ENCODE data around the gene UTS2B.

Gene UTS2B

GRCh38 chr3:191302451-191302850 is 27.9 kb downstream of the UTS2B start:
- Histone ChIP-seq H3K9me3 (ENCODE audit: control insufficient read depth, insufficient read depth, low read depth, low read length) (no peaks in the 10 kb centered on the region), H3K4me1 (ENCODE audit: control insufficient read depth, insufficient read depth, low read length) (peaks cover 8% of the 10 kb centered on the region; the same call in 1 of the 2 replicates), H3K36me3 (ENCODE audit: control insufficient read depth in 2 of 2, insufficient read depth in 1 of 2, low read length in 2 of 2) (no peaks in the 10 kb centered on the region), H3K27ac (ENCODE audit: extremely low read depth, low read depth, low read length) (no peak overlapping the region), H3K4me3 (ENCODE audit: low read depth, low read length) (no peak overlapping the region)
- ChIA-PET POLR2A (no interaction called here), CTCF (no interaction called here)
- TF ChIP-seq PRDM6 (tag by site-specific recombination; IDR thresholded peaks at IDR 0.05): peak; percentile 89
- peak; percentile 66; the same call in 1 of the 2 replicates for TF ChIP-seq TCF7L2 (IDR thresholded peaks at IDR 0.05; ENCODE audit: borderline replicate concordance, low read depth, low read length)
- no peak for TF ChIP-seq ZNF707 (tag by site-specific recombination; IDR thresholded peaks at IDR 0.05)
- no peak for TF ChIP-seq ZNF114 (tag by site-specific recombination; IDR thresholded peaks at IDR 0.05)
- 0 out of 2 replicates have a peak, but pooled peaks have one; percentile 14 for TF ChIP-seq ZBTB8A (tag by site-specific recombination; IDR thresholded peaks at IDR 0.05)
- peak; percentile 87 for TF ChIP-seq PRDM4 (tag by site-specific recombination; IDR thresholded peaks at IDR 0.05)
- TF ChIP-seq FEZF1 (tag by site-specific recombination; IDR thresholded peaks at IDR 0.05): peak; percentile 65; the same call in 1 of the 2 replicates
- TF ChIP-seq SCRT1 (tag by site-specific recombination; IDR thresholded peaks at IDR 0.05; ENCODE audit: borderline replicate concordance): peak; percentile 46; the same call in 1 of the 2 replicates
- TF ChIP-seq ZNF830 (tag by site-specific recombination; IDR thresholded peaks at IDR 0.05; ENCODE audit: low read depth): no peak
- peak; percentile 63; the same call in 1 of the 2 replicates for TF ChIP-seq ZNF843 (tag by site-specific recombination; IDR thresholded peaks at IDR 0.05)

- CTCF ChIA-PET: no interaction called here
- H3K36me3 ChIP-seq (ENCODE audit: control insufficient read depth in 2 of 2, insufficient read depth in 1 of 2, low read length in 2 of 2): no peaks in the 10 kb centered on the region
- TF ChIP-seq ZNF426 (tag by site-specific recombination; IDR thresholded peaks at IDR 0.05): no peak
- TF ChIP-seq ATF2 (tag by site-specific recombination; IDR thresholded peaks at IDR 0.05; ENCODE audit: low read depth): peak; percentile 48; the same call in 1 of the 2 replicates
- TF ChIP-seq GLIS1 (tag by site-specific recombination; IDR thresholded peaks at IDR 0.05): no peak
- no peak for TF ChIP-seq ZNF248 (tag by site-specific recombination; IDR thresholded peaks at IDR 0.05)
- no peak overlapping the region for H3K4me3 ChIP-seq (ENCODE audit: low read depth, low read length)
- no peaks in the 10 kb centered on the region for H3K9me3 ChIP-seq (ENCODE audit: control insufficient read depth, insufficient read depth, low read depth, low read length)
- H3K27ac ChIP-seq (ENCODE audit: extremely low read depth, low read depth, low read length): no peak overlapping the region
- peaks cover 8% of the 10 kb centered on the region; the same call in 1 of the 2 replicates for H3K4me1 ChIP-seq (ENCODE audit: control insufficient read depth, insufficient read depth, low read length)
- POLR2A ChIA-PET: no interaction called here
Observed at GRCh38 chr3:191301782-191302411, 28.4 kb downstream of the UTS2B start.

- CTCF ChIA-PET: interaction anchor here (0.7 kb wide), 1 partner anchor 15 kb away, joined by 4 read pairs; no protein-coding TSS in a partner anchor
- no peak overlapping the region for H3K4me3 ChIP-seq (ENCODE audit: low read depth, low read length)
- H3K4me1 ChIP-seq (ENCODE audit: control insufficient read depth, insufficient read depth, low read length): peaks cover 8% of the 10 kb centered on the region; the same call in 1 of the 2 replicates
- no peak overlapping the region for H3K27ac ChIP-seq (ENCODE audit: extremely low read depth, low read depth, low read length)
- TF ChIP-seq ZNF791 (tag by site-specific recombination; IDR thresholded peaks at IDR 0.05) (no peak), ZNF157 (tag by site-specific recombination; IDR thresholded peaks at IDR 0.05) (no peak), ZNF792 (tag by site-specific recombination; IDR thresholded peaks at IDR 0.05) (no peak), ZNF639 (tag by site-specific recombination; IDR thresholded peaks at IDR 0.05) (no peak), CTCF (tag by site-specific recombination; IDR thresholded peaks at IDR 0.05) (no peak), ZNF600 (tag by site-specific recombination; IDR thresholded peaks at IDR 0.05) (no peak)
- no peaks in the 10 kb centered on the region for H3K36me3 ChIP-seq (ENCODE audit: control insufficient read depth in 2 of 2, insufficient read depth in 1 of 2, low read length in 2 of 2)
- no peaks in the 10 kb centered on the region for H3K9me3 ChIP-seq (ENCODE audit: control insufficient read depth, insufficient read depth, low read depth, low read length)
- POLR2A ChIA-PET: no interaction called here
Observed at GRCh38 chr3:191301017-191301416, 29.3 kb downstream of the UTS2B start.

Data from HEK293 (cell line).